ENCODE data around the gene PIK3R3. TPM values are rescaled to one million over a fixed set of nuclear protein-coding genes. Genes with fewer than 3 reads are reported as not detected.

The PIK3R3 gene
- total RNA-seq, 1 donor from 2014 or later, result 3.6 TPM

GRCh38 chr1:46137916-46138315, 5.5 kb upstream of the PIK3R3 start:
- Mint-ChIP-seq H3K4me3 (no peak overlapping the region), H3K27me3 (ENCODE audit: insufficient read depth) (peaks cover 29% of the 10 kb centered on the region), H3K27ac (no peak overlapping the region), H3K36me3 (ENCODE audit: low read depth) (no peaks in the 10 kb centered on the region), H3K9me3 (no peaks in the 10 kb centered on the region), H3K4me1 (ENCODE audit: low read depth) (peaks cover 19% of the 10 kb centered on the region)
- intact Hi-C loops (cut with micrococcal nuclease), result no loop called here
- DNase-seq (ENCODE audit: low spot score), result no peak

DNA sequence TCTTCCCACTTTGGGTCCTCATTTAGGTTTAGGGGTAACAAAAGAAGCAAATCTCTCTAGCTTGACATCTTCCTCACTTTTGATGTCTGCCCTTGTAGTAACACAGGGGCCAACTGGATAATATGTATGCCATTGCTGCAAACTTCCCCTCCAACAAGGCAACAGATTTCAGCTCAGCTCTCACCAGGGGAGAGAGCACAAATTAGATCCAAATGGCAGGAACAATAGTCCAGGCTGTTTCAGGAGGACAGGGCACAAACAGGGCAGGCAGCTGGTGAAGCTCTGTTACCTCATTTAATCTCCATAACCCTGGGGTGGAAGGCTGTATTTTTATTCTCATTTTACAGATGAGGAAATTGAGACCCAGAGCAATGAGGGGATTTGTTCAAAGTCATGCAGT, 4.3 kb upstream of the PIK3R3 start:
- H3K9me3 Mint-ChIP-seq, result no peaks in the 10 kb centered on the region
- intact Hi-C loops (cut with micrococcal nuclease), result no loop called here
- DNase-seq (ENCODE audit: low spot score), result no peak
- peaks cover 35% of the 10 kb centered on the region for H3K27me3 Mint-ChIP-seq (ENCODE audit: insufficient read depth)
- no peak overlapping the region for H3K27ac Mint-ChIP-seq
- H3K36me3 Mint-ChIP-seq (ENCODE audit: low read depth), result no peaks in the 10 kb centered on the region
- H3K4me3 Mint-ChIP-seq, result no peak overlapping the region
- peaks cover 28% of the 10 kb centered on the region for H3K4me1 Mint-ChIP-seq (ENCODE audit: low read depth)

DNA sequence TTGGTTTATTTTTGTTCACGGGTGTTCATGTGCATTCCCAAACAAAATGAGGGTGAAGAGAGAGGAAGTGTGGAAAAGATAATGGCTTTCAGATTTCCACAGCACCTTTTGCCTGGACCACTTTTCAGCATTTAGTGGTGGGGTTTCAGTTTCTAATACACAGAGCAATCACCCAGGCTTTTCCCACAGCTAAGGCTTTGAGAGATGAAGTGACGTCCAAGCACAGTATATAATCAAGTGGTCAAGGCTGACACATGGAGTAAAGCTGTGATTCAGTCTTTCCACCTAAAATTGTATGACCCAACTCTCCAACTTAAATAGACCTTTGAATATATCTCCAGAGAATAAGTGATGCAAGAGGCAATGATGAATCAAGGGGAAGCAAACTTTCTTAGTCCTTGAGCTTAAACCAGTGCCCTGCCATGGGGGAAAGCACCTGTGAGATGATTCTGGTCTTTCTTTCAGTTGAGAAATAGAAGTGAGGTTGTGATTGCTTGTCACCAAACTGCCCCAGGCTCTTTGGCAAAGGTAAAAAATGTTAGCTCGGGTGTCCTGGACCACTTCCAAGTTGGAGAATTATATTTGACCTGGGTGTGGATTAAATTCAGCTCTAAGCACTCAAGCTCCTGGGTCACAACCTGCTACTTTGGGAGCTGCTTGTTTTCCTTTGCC, 2.4 kb upstream of the PIK3R3 start:
- peaks cover 53% of the 10 kb centered on the region for H3K27me3 Mint-ChIP-seq (ENCODE audit: insufficient read depth)
- intact Hi-C loops (cut with micrococcal nuclease), result loop anchor here (5.0 kb wide), 2 partner anchors 208 to 382 kb away; partner anchors contain the start of genes IPP and NSUN4
- H3K4me3 Mint-ChIP-seq, result no peak overlapping the region
- H3K9me3 Mint-ChIP-seq, result no peaks in the 10 kb centered on the region
- DNase-seq (ENCODE audit: low spot score), result no peak
- H3K27ac Mint-ChIP-seq, result no peak overlapping the region
- H3K4me1 Mint-ChIP-seq (ENCODE audit: low read depth), result peaks cover 42% of the 10 kb centered on the region
- H3K36me3 Mint-ChIP-seq (ENCODE audit: low read depth), result no peaks in the 10 kb centered on the region

- peaks cover 42% of the 10 kb centered on the region for H3K4me1 Mint-ChIP-seq (ENCODE audit: low read depth)
- H3K27ac Mint-ChIP-seq, result no peak overlapping the region
- H3K36me3 Mint-ChIP-seq (ENCODE audit: low read depth), result no peaks in the 10 kb centered on the region
- no peak for DNase-seq (ENCODE audit: low spot score)
- H3K4me3 Mint-ChIP-seq, result peak overlapping the region; percentile 96
- H3K9me3 Mint-ChIP-seq, result no peaks in the 10 kb centered on the region
- H3K27me3 Mint-ChIP-seq (ENCODE audit: insufficient read depth), result peaks cover 57% of the 10 kb centered on the region
- intact Hi-C loops (cut with micrococcal nuclease), result loop anchor here (1.0 to 5.0 kb wide), 8 partner anchors 33 to 550 kb away; partner anchors contain the start of genes GPBP1L1, IPP, NASP and NSUN4
These were observed 1.4 kb upstream of the PIK3R3 start for GRCh38 chr1:46133781-46134350.

GRCh38 chr1:46133181-46133658, 791 bp upstream of the PIK3R3 start:
- no peak for DNase-seq (ENCODE audit: low spot score)
- Mint-ChIP-seq H3K4me3 (peak overlapping the region; percentile 96), H3K27ac (peak overlapping the region; percentile 98), H3K27me3 (ENCODE audit: insufficient read depth) (peaks cover 58% of the 10 kb centered on the region), H3K36me3 (ENCODE audit: low read depth) (no peaks in the 10 kb centered on the region), H3K9me3 (no peaks in the 10 kb centered on the region), H3K4me1 (ENCODE audit: low read depth) (peaks cover 42% of the 10 kb centered on the region)
- intact Hi-C loops (cut with micrococcal nuclease), result loop anchor here (1.0 to 5.0 kb wide), 8 partner anchors 34 to 549 kb away; partner anchors contain the start of genes GPBP1L1, IPP, NASP and NSUN4

DNA sequence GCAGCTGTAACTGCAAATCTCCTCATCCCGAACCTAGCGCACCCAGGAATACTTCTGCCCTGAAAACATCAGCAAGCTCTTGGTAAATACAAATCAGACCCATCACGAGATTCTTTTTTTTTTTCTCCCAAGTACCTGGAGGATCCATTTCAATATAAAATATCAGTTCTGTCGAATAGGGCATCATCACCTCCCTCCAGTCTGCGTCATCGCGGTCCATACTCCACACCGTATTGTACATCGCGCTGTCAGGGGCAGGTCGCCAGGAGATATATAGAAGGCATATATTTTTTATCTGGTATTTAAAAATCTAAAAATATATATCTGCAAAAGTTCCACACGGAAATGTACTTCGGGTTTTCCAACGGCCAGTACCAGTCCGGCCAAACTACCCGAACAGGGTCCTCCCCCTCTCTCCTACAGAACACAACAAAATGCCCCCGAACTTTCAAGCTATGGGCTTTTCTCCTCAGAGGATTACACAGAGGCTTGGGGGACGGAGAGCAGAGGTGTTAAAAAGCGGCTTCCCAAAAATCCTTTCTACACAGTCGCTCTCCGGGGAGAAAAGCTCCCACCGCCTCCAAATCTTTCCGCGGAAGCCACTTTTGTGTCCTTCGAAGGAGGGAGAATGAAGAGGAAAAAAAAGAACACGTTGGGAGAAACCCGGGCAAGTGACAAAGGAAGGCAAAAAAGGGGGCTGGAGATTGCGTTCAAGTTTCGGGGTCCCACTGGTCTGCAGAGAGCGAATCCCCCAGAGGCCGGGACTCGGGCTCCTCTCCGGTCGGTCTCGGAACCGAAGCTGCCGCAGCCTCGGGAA, 509 bp downstream of the PIK3R3 start:
- Mint-ChIP-seq H3K27me3 (ENCODE audit: insufficient read depth) (peaks cover 65% of the 10 kb centered on the region), H3K36me3 (ENCODE audit: low read depth) (no peaks in the 10 kb centered on the region), H3K4me1 (ENCODE audit: low read depth) (peaks cover 42% of the 10 kb centered on the region), H3K4me3 (peak overlapping the region; percentile 96), H3K27ac (peak overlapping the region; percentile 71), H3K9me3 (no peaks in the 10 kb centered on the region)
- DNase-seq (ENCODE audit: low spot score), result peak; percentile 1
- intact Hi-C loops (cut with micrococcal nuclease), result loop anchor here (1.0 to 5.0 kb wide), 6 partner anchors 35 to 445 kb away; partner anchors contain the start of genes GPBP1L1, IPP and NSUN4

DNA sequence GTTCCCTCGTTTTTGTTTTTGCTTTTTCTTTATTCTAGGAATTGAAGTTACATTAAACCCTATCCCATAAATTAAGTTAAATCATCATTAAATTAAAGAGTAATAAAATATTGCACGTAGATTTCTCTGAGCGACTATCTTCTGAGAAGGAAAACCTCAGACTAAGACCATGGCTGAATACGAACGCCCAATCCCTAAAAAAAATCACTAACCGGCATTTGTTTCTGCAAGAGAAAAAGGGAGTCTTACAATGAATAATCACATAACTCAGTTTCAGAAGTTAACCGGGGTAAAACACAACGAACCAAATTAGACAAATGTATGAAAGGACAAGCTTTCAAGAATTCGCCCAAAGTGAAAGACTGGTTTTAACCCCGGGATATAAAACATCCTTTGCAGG, 1.3 kb downstream of the PIK3R3 start:
- intact Hi-C loops (cut with micrococcal nuclease), result loop anchor here (1.0 to 5.0 kb wide), 3 partner anchors 69 to 379 kb away; partner anchors contain the start of genes IPP and NSUN4
- Mint-ChIP-seq H3K36me3 (ENCODE audit: low read depth) (no peaks in the 10 kb centered on the region), H3K4me1 (ENCODE audit: low read depth) (peaks cover 42% of the 10 kb centered on the region), H3K27me3 (ENCODE audit: insufficient read depth) (peaks cover 57% of the 10 kb centered on the region), H3K27ac (no peak overlapping the region), H3K9me3 (no peaks in the 10 kb centered on the region), H3K4me3 (peak overlapping the region; percentile 96)
- no peak for DNase-seq (ENCODE audit: low spot score)

- no peaks in the 10 kb centered on the region for H3K36me3 Mint-ChIP-seq (ENCODE audit: low read depth)
- H3K9me3 Mint-ChIP-seq, result no peaks in the 10 kb centered on the region
- H3K4me1 Mint-ChIP-seq (ENCODE audit: low read depth), result peaks cover 42% of the 10 kb centered on the region
- no peak overlapping the region for H3K27ac Mint-ChIP-seq
- intact Hi-C loops (cut with micrococcal nuclease), result loop anchor here (1.0 to 5.0 kb wide), 3 partner anchors 68 to 378 kb away; partner anchors contain the start of genes IPP and NSUN4
- peaks cover 55% of the 10 kb centered on the region for H3K27me3 Mint-ChIP-seq (ENCODE audit: insufficient read depth)
- H3K4me3 Mint-ChIP-seq, result no peak overlapping the region
- DNase-seq (ENCODE audit: low spot score), result no peak
These were observed 1.8 kb downstream of the PIK3R3 start for GRCh38 chr1:46130606-46131005.

- intact Hi-C loops (cut with micrococcal nuclease), result loop anchor here (5.0 kb wide), 2 partner anchors 212 to 378 kb away; partner anchors contain the start of genes IPP and NSUN4
- Mint-ChIP-seq H3K27me3 (ENCODE audit: insufficient read depth) (peaks cover 55% of the 10 kb centered on the region), H3K27ac (no peak overlapping the region)
These were observed 2.3 kb downstream of the PIK3R3 start for GRCh38 chr1:46130121-46130520.

DNA sequence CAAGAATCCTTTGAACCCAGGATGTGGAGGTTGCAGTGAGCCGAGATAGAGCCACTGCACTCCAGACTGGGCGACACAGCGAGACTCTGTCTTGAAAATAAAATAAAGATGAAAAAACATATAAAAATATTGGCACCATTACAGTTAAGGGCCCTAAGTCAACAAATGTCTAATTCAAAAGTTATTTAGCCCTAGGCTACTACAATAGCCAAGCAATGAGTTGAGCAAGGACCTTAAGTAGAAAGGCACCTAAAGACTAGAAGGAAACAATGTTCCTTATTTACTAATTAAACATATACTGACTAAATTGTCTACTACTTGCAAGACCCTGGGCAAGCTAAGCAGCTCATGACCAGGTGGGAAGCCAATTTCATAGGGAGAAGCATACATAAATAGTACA, 4.1 kb downstream of the PIK3R3 start:
- Mint-ChIP-seq H3K27me3 (ENCODE audit: insufficient read depth) (peaks cover 46% of the 10 kb centered on the region), H3K9me3 (no peaks in the 10 kb centered on the region), H3K27ac (no peak overlapping the region), H3K36me3 (ENCODE audit: low read depth) (no peaks in the 10 kb centered on the region), H3K4me3 (no peak overlapping the region), H3K4me1 (ENCODE audit: low read depth) (peaks cover 26% of the 10 kb centered on the region)
- intact Hi-C loops (cut with micrococcal nuclease), result no loop called here
- no peak for DNase-seq (ENCODE audit: low spot score)

More at GRCh38 chr1:46130121-46130520, 2.3 kb downstream of the PIK3R3 start:
- no peak overlapping the region for H3K4me3 Mint-ChIP-seq
- no peaks in the 10 kb centered on the region for H3K36me3 Mint-ChIP-seq (ENCODE audit: low read depth)
- no peaks in the 10 kb centered on the region for H3K9me3 Mint-ChIP-seq
- peaks cover 42% of the 10 kb centered on the region for H3K4me1 Mint-ChIP-seq (ENCODE audit: low read depth)
- DNase-seq (ENCODE audit: low spot score), result no peak

DNA sequence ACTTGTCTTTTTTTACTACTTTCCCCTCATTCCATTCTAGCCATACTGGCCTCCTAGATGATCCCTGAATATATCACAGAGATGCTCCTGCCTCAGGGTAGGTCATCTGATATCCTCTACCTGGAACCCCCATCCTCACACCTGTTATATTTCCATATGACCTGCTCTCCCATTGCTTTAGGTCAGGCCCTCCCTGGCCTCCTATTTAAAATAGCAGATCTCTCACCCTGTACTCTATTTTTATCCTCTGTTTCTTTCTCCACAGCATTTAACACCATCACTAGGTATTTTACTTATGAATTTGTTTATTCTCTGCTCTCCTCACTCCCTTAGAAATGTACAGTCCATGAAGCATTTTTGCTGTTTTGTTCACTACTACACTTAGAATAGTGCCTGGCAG, 13.6 kb downstream of the PIK3R3 start:
- no peaks in the 10 kb centered on the region for H3K36me3 Mint-ChIP-seq (ENCODE audit: low read depth)
- intact Hi-C loops (cut with micrococcal nuclease), result no loop called here
- no peak overlapping the region for H3K4me3 Mint-ChIP-seq
- peaks cover 4% of the 10 kb centered on the region for H3K27me3 Mint-ChIP-seq (ENCODE audit: insufficient read depth)
- H3K27ac Mint-ChIP-seq, result no peak overlapping the region
- H3K4me1 Mint-ChIP-seq (ENCODE audit: low read depth), result peaks cover 10% of the 10 kb centered on the region
- no peaks in the 10 kb centered on the region for H3K9me3 Mint-ChIP-seq
- DNase-seq (ENCODE audit: low spot score), result no peak

DNA sequence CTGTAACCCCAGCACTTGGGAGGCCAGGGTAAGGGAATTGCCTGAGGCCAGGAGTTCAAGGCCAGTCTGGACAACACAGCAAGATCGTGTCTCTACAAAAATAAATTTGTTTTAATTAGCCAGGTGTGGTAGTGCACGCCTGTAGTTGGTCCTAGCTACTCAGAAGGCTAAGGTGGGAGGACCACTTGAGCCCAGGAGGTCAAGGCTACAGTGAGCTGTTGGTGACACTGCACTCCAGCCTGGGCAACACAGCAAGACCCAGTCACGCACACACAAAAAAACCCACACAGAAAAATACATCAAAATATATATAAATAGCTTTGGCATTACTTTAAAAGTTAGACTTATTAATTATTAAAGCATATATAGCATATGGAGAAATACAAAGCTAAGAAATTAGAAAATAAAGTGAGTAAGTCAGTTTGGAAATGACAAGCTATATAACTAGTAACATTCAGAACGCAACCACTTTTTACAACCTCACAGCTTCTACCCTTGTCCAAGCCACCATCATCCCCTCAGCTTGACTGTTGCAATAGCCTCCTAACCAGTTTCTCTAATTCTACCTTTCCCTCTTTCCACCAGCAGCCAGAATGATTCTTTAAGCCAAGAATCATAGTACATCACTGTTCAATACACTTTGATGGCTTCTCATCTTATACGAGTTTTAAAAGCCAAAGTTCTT, 14.5 kb downstream of the PIK3R3 start:
- H3K4me3 Mint-ChIP-seq, result no peak overlapping the region
- intact Hi-C loops (cut with micrococcal nuclease), result no loop called here
- H3K9me3 Mint-ChIP-seq, result no peaks in the 10 kb centered on the region
- DNase-seq (ENCODE audit: low spot score), result no peak
- peaks cover 10% of the 10 kb centered on the region for H3K4me1 Mint-ChIP-seq (ENCODE audit: low read depth)
- peaks cover 2% of the 10 kb centered on the region for H3K27me3 Mint-ChIP-seq (ENCODE audit: insufficient read depth)
- H3K27ac Mint-ChIP-seq, result no peak overlapping the region
- H3K36me3 Mint-ChIP-seq (ENCODE audit: low read depth), result no peaks in the 10 kb centered on the region
